Measurements from ENCODE around the gene EML2.
"Not testable (repeated sequence)": the region's sequence is repeated elsewhere in the genome, so short reads cannot be mapped to it uniquely, and the experiment has no call there.

EML2 gene

DNA sequence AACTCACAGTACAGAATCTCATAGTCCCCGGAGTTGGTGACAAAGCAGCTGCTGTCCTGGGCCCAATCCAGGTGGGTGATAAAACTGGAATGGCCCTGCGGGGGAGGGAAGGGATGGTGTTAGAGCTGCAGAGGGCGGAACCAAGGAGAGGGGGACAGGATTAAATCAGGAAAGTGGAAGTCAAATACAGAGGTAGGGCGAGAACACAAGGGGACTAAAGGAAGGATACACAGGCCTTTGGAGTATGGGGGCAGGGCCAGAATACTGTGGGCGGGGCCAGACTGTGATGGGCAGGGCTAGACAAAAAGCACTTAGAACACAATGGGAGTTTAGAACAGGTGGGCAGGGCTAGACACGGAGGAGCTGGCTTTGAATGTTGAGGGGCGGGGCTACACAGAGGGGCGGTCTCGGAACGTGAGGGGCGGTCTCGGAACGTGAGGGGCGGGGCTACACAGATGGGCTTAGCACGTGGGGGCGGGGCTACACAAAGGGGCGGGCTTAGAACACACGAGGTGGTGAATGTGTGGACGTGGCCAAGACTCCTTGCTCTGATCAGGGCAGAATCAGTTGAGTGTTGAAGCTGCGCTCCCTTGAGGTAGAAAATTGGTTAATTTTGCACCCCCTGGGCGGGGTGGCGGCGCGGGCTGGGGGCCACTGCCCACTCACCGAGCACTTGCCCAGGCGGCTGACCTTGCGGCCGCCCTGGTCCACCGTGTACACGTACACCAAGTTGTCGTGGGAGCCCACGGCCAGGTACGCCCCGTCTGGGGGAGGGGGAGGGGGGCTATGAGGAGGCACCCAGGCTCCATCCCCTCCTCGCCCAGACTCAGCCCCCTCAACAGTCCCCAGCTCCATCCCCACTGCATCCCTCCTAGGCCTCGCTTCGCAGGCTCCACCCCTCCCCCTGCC is 23.1 kb downstream of the EML2 start:
- peaks cover 18% of the 10 kb centered on the region; the same call in 1 of the 2 replicates for H3K36me3 ChIP-seq (ENCODE audit: insufficient read depth, low read length)
- H3K9me3 ChIP-seq (ENCODE audit: control insufficient read depth, insufficient read depth, low read length) = no peaks in the 10 kb centered on the region
- H3K9ac ChIP-seq (ENCODE audit: low read depth, low read length) = peak overlapping the region; percentile 78
- H3K4me1 ChIP-seq (ENCODE audit: insufficient read depth, low read length) = no peaks in the 10 kb centered on the region

DNA sequence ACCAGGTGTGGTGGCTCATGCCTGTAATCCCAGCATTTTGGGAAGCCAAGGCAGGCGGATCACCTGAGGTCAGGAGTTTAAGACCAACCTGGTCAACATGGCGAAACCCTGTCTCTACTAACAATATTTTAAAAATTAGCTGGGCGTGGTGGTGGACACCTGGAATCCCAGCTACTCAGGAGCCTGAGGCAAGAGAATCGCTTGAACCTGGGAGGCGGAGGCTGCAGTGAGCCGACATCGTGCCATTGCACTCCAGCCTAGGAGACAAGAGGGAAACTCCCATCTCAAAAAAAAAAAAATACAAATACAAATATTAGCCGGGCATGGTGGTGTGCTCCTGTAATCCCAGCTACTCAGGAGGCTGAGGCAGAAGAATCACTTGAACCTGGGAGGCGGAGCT is 24.1 kb downstream of the EML2 start:
- H3K36me3 ChIP-seq (ENCODE audit: insufficient read depth, low read length) = peaks cover 21% of the 10 kb centered on the region
- not testable (repeated sequence) for H3K9me3 ChIP-seq (ENCODE audit: control insufficient read depth, insufficient read depth, low read length); H3K4me1 ChIP-seq (ENCODE audit: insufficient read depth, low read length); H3K9ac ChIP-seq (ENCODE audit: low read depth, low read length)

- Histone ChIP-seq H3K9ac (ENCODE audit: low read depth, low read length) (peak overlapping the region; percentile 12; the same call in 1 of the 2 replicates), H3K36me3 (ENCODE audit: insufficient read depth, low read length) (peaks cover 21% of the 10 kb centered on the region), H3K9me3 (ENCODE audit: control insufficient read depth, insufficient read depth, low read length) (no peaks in the 10 kb centered on the region), H3K4me1 (ENCODE audit: insufficient read depth, low read length) (no peaks in the 10 kb centered on the region)
These were observed 25.1 kb downstream of the EML2 start for GRCh38 chr19:45613926-45614725.

- Histone ChIP-seq H3K9me3 (ENCODE audit: control insufficient read depth, insufficient read depth, low read length) (no peaks in the 10 kb centered on the region), H3K36me3 (ENCODE audit: insufficient read depth, low read length) (peaks cover 16% of the 10 kb centered on the region)
These were observed 30.2 kb downstream of the EML2 start for GRCh38 chr19:45608948-45609347.

DNA sequence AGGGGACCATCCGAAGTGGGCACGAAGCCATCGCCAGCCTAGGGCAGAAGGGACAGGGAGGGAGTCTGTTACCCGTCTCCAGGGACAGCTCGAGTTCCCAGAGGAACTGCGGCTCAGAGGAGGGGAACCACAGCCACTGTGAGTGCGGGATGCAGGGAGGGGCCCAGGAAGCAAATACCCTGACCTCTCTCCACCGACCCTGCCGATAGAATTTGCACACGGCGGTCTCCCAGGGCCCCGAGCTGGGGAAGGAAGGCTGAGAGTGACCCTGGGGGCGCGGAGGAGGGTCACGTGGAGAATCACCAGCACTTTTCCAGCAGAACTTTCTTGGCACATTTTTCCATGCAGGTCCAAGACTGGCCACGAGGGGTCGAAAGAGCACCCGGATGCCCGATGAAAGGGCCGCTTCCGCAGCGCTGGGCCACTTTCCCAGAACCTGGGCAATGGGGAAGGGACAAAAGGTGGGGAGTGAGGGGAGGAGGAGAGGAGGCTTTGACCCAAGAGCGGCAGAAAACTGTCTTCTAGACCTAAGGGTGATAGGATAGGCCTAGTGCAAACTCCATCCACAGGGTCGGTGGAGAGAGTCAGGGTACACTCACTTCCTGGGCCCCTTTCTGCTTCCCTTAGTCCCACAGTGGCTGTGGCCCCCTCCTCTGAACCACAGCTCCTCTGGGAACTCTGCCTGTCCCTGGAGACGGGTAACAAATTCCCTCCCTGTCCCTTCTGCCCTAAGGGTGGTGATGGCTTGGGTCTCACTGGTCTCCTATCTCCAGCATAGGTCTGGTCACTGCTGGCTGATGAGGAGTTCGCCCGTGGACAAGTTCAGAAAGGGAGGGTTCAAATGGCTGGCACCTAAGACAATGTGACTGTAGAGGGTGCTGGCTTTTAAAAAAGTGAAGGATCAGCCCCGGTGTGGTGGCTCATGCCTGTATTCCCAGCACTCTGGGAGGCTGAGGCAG is 31.8 kb downstream of the EML2 start:
- Histone ChIP-seq H3K36me3 (ENCODE audit: insufficient read depth, low read length) (peaks cover 6% of the 10 kb centered on the region), H3K4me1 (ENCODE audit: insufficient read depth, low read length) (peaks cover 4% of the 10 kb centered on the region; the same call in 1 of the 2 replicates), H3K9me3 (ENCODE audit: control insufficient read depth, insufficient read depth, low read length) (no peaks in the 10 kb centered on the region), H3K9ac (ENCODE audit: low read depth, low read length) (peak overlapping the region; percentile 73)

More at GRCh38 chr19:45608948-45609347, 30.2 kb downstream of the EML2 start:
- peaks cover 4% of the 10 kb centered on the region; the same call in 1 of the 2 replicates for H3K4me1 ChIP-seq (ENCODE audit: insufficient read depth, low read length)
- no peak overlapping the region for H3K9ac ChIP-seq (ENCODE audit: low read depth, low read length)

DNA sequence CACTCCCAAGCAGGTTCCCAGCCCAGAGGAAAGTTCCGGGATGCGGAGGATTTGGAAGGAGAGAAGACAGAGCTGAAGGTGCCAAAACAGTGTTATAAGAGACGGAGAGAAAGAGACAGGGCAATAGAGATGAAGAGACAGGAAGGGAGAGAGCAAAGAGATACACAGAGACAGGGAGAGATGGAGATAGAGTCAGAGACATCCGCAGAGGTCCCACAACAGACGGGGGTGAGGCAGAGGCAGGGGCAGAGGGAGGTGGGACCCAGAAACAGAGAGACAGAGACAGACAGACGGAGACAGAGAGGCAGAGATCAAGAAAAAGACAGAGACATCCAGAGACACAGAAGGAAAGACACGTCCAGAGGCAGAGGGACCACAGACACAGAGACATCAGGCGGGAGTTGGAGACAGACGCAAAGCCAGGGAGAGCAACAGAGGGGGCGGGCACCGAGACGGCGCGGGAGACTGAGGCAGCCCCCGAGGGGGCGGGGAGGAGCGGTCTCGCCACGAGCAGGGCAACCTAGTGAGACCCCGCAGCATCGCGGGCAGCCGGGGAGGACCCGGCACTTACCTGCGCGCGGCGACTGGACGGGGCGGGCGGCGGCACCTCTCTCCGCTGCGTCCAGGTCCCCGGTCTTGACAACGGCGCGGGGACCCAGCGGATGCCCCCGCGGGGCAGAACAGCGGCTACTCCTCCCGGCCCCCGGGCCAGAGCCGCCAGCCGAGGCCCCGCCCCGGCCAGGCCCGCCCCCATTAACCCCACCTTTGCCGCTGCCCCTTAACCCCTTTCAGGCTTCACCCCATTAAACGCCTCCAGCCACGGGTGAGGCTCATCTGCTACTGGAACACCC is 37.4 kb downstream of the EML2 start, which contains the start of gene GPR4:
GPR4 (minus strand) TSS at position 689 of the 851 bp plus-strand sequence. CDS start 10,346 bp downstream, outside the sequence.
- Histone ChIP-seq H3K9ac (ENCODE audit: low read depth, low read length) (peak within 1 kb of the TSS; percentile 37; the same call in 1 of the 2 replicates), H3K36me3 (ENCODE audit: insufficient read depth, low read length) (no peaks in the 10 kb centered on the region), H3K9me3 (ENCODE audit: control insufficient read depth, insufficient read depth, low read length) (no peaks in the 10 kb centered on the region), H3K4me1 (ENCODE audit: insufficient read depth, low read length) (peaks cover 8% of the 10 kb centered on the region; the same call in 1 of the 2 replicates)

GRCh38 chr19:45601115-45601514 is 38.1 kb downstream of the EML2 start:
- Histone ChIP-seq H3K9ac (ENCODE audit: low read depth, low read length) (peak overlapping the region; percentile 37; the same call in 1 of the 2 replicates), H3K4me1 (ENCODE audit: insufficient read depth, low read length) (peaks cover 8% of the 10 kb centered on the region; the same call in 1 of the 2 replicates), H3K36me3 (ENCODE audit: insufficient read depth, low read length) (no peaks in the 10 kb centered on the region), H3K9me3 (ENCODE audit: control insufficient read depth, insufficient read depth, low read length) (no peaks in the 10 kb centered on the region)

DNA sequence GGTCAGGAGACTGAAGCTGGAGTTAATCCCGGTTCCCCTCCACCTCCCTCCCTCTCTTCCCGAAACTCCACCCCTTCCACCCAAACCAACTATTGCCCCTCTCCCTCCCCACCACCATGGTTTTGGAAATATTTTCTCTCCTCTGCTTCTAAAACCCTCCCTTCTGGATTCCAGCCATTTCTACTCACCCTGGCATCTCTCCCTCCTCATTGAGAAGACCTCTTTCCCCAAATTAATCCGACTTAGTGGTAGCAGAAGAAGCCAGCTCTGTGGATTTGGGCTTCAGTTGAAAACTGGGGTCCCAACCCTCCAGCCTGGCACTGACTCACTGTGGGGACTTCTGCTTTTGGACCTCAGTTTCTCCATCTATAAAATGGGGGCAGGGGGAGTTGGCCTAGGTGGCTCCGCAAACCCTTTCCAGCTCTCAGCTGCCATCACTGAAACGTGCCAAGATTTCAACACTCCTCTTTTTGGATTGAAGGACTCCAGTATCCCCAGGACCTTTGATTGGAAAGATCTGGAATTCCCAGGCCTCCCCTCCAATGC is 38.8 kb downstream of the EML2 start:
- Histone ChIP-seq H3K4me1 (ENCODE audit: insufficient read depth, low read length) (peaks cover 8% of the 10 kb centered on the region; the same call in 1 of the 2 replicates), H3K9ac (ENCODE audit: low read depth, low read length) (no peak overlapping the region), H3K9me3 (ENCODE audit: control insufficient read depth, insufficient read depth, low read length) (no peaks in the 10 kb centered on the region), H3K36me3 (ENCODE audit: insufficient read depth, low read length) (no peaks in the 10 kb centered on the region)

GRCh38 chr19:45599286-45599685 is 39.9 kb downstream of the EML2 start:
- peak overlapping the region; percentile 6 for H3K9ac ChIP-seq (ENCODE audit: low read depth, low read length)
- H3K4me1 ChIP-seq (ENCODE audit: insufficient read depth, low read length) = peaks cover 8% of the 10 kb centered on the region; the same call in 1 of the 2 replicates
- H3K36me3 ChIP-seq (ENCODE audit: insufficient read depth, low read length) = no peaks in the 10 kb centered on the region
- H3K9me3 ChIP-seq (ENCODE audit: control insufficient read depth, insufficient read depth, low read length) = no peaks in the 10 kb centered on the region

- Histone ChIP-seq H3K4me1 (ENCODE audit: insufficient read depth, low read length) (peaks cover 8% of the 10 kb centered on the region; the same call in 1 of the 2 replicates), H3K9ac (ENCODE audit: low read depth, low read length) (peak overlapping the region; percentile 46; the same call in 1 of the 2 replicates), H3K36me3 (ENCODE audit: insufficient read depth, low read length) (no peaks in the 10 kb centered on the region), H3K9me3 (ENCODE audit: control insufficient read depth, insufficient read depth, low read length) (no peaks in the 10 kb centered on the region)
These were observed 40.8 kb downstream of the EML2 start for GRCh38 chr19:45598267-45599001.

DNA sequence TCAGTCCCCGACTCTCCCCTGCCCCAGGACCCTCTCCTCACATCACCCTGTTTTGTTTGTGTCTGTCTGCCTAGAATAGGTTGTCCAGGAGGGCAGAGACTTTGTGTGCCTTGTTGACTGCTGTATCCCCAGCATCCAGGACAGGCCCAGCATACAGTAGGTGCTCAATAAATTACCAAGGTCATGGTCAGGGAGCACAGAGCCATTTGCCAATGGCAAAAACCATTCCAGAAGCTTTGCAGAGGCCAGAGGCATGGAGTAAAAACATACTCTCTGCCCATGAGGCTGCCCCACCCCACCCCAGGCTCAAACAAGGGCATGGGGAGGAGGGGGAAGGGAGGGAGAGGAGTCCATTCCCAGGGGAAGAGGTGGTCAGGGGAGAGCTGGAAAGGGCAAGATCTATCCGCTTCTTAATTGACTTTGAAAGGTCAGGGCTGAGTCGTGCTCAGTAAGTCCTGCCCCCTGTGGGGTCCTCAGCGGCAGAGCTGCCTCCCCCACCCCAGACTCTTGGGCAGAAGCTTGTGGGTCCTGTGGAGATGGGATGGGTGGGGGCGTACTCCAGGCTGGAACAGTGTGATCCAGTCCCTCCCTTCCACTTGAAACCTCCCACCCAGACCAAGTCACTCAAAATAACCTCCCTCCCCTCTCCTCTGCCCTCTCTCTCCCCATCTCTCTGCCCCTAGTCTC is 41.6 kb downstream of the EML2 start:
- Histone ChIP-seq H3K9ac (ENCODE audit: low read depth, low read length) (peak overlapping the region; percentile 46; the same call in 1 of the 2 replicates), H3K9me3 (ENCODE audit: control insufficient read depth, insufficient read depth, low read length) (no peaks in the 10 kb centered on the region), H3K4me1 (ENCODE audit: insufficient read depth, low read length) (peaks cover 8% of the 10 kb centered on the region; the same call in 1 of the 2 replicates), H3K36me3 (ENCODE audit: insufficient read depth, low read length) (no peaks in the 10 kb centered on the region)

Measured in ES-I3 (cell line).